Memory B cell (primary cell): ENCODE measurements around the gene MAT1A.
"Not testable (repeated sequence)": the region's sequence is repeated elsewhere in the genome, so short reads cannot be mapped to it uniquely, and the experiment has no call there.

Experiments
- ATAC-seq: fragments of 150-1000 bp; cut with Tn5 transposase; 2 replicates; pipeline ENCODE4 v1.10.0; 2021; ENCODE audit warnings: low read depth, mild to moderate bottlenecking, moderate library complexity
- DNase-seq, 2 donors: peaks; one replicate each; pipeline ENCODE4 v3.0.0; 2022; ENCODE audit warnings: low spot score in 2 of 2
- H3K27ac Mint-ChIP-seq: one replicate; pipeline ENCODE4 v1.8.0; 2022; ENCODE audit warnings: mild to moderate bottlenecking, moderate library complexity, mixed read lengths
- H3K27me3 Mint-ChIP-seq: one replicate; pipeline ENCODE4 v1.8.0; 2022; ENCODE audit warnings: mixed read lengths
- H3K36me3 Mint-ChIP-seq: one replicate; pipeline ENCODE4 v1.8.0; 2022; ENCODE audit warnings: mild to moderate bottlenecking, mixed read lengths
- H3K4me1 Mint-ChIP-seq: one replicate; pipeline ENCODE4 v1.8.0; 2022; ENCODE audit warnings: mixed read lengths
- H3K4me3 Mint-ChIP-seq: one replicate; pipeline ENCODE4 v1.8.0; 2022; ENCODE audit warnings: mild to moderate bottlenecking, moderate library complexity, mixed read lengths
- H3K9me3 Mint-ChIP-seq: one replicate; pipeline ENCODE4 v1.8.0; 2022; ENCODE audit warnings: mixed read lengths

MAT1A gene

DNA sequence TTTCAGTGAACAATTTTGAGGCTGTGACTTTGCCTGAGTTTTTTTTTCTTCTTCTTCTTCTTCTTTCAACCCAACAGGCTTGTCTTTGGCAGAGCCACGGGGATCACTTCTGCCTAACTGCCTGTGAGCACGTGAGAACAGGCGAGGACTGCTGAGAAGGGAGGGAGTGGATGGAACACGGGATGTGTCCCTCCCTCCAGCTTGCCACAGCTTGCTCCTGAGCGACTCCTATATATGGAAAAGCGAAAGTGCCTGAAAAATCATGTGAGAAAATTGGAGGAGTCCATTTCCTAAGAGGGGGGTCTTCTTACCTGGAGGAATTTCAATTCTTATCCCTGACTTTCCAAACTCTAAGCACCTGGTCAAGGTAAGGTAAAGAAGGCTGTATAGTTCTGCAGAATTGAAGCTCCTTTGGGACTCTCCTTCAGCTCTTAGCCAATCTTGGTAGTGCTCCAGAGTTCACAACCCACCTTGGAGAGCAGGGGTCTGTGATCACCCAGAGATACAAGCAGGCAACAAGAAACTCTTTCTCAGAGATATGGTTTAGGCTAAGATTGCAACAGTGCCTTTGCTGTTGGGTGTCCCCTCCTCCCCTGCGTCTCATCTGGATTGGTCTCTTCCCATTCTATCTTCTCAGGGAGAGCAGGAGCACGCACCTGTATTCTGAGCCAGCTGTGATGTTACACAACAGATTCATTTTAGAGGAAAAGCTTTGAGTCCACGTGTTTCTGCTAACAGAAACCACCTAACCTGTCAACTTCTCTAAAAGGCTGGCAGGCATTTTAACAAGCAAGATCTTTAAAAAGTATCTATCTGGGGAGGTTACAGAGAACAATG is at the start of gene MAT1A:
Gene MAT1A, minus strand, starts transcription at position 208 of the 837 bp plus-strand sequence. CDS start 235 bp downstream, outside the sequence.
- Mint-ChIP-seq H3K9me3 (no peaks in the 10 kb centered on the region), H3K4me1 (no peaks in the 10 kb centered on the region), H3K27me3 (peaks cover 15% of the 10 kb centered on the region), H3K27ac (no peak within 1 kb of the TSS), H3K4me3 (no peak within 1 kb of the TSS), H3K36me3 (no peaks in the 10 kb centered on the region)
- no peak for ATAC-seq
- no peak for DNase-seq

DNA sequence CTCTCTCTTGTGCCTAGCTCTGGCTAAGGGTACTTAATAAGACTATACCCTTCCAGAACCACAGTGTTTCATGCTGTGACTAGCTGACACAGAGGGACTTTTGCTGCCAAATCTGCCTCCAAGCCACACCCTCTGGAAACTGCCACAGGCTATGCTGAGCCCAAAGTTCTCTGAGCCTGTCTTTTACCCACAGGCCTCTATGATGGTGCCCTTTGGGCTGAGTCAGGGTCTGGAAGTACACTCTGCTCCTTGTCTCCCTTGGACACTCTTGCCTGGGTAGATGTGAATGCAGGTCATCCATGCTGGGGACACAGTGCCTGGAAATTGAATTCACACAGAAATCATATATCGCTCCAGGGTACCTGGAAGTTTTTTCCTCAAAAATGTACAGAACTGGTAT is 44.5 kb upstream of the MAT1A start:
- ATAC-seq = no peak

DNA sequence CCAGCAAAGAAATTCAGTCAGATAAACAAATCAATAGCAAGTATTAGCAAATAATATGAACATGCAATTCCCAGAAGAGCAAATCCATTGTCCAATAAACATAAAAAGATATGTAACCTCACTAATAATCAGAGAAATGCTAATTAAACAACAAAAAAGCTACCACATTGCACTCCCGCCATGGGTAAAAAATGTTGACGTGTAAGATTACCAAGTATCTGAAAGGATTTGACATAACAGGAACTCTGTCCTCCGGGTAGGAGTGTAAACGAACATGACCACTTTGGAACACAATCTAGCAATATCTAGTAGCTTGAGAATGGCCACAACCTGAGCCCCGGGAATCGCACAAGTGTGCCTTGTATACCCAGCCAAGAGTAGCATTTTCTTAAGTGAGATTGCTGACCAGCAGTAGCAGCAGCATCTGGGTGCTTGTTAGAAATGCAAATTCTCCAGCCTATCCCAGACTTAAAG is 35.5 kb upstream of the MAT1A start:
- Mint-ChIP-seq H3K4me1 (no peaks in the 10 kb centered on the region), H3K9me3 (no peaks in the 10 kb centered on the region), H3K4me3 (no peak overlapping the region), H3K36me3 (no peaks in the 10 kb centered on the region), H3K27me3 (peaks cover 3% of the 10 kb centered on the region), H3K27ac (no peak overlapping the region)
- DNase-seq = no peak
- no peak for ATAC-seq

More for the DNA sequence above, 44.5 kb upstream of the MAT1A start:
- Mint-ChIP-seq H3K4me3 (no peak overlapping the region), H3K9me3 (no peaks in the 10 kb centered on the region), H3K4me1 (no peaks in the 10 kb centered on the region), H3K36me3 (no peaks in the 10 kb centered on the region), H3K27ac (no peak overlapping the region), H3K27me3 (peaks cover 1% of the 10 kb centered on the region)
- DNase-seq = no peak

DNA sequence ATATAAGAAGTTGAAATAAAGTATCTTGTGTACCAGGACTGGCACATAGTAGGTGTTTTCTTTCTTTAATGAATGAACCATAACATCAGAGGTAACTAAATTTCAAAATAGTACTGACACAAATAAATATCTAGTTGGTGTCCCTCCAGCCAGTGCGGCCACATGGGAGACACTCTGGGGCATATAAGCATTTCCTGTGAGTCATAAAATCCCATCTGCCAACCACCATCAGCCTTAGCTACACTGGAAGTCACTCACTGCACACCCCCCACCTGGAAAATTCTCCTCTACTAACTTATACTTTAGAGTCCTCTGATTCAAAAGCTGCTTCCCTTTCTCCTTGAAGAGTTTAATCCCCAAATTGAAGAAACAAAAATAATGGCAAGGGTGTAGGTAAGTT is 34.6 kb upstream of the MAT1A start:
- no peaks in the 10 kb centered on the region for H3K9me3 Mint-ChIP-seq
- H3K27ac Mint-ChIP-seq = no peak overlapping the region
- no peaks in the 10 kb centered on the region for H3K4me1 Mint-ChIP-seq
- ATAC-seq = no peak
- DNase-seq = no peak
- H3K4me3 Mint-ChIP-seq = no peak overlapping the region
- no peaks in the 10 kb centered on the region for H3K36me3 Mint-ChIP-seq
- H3K27me3 Mint-ChIP-seq = peaks cover 3% of the 10 kb centered on the region

DNA sequence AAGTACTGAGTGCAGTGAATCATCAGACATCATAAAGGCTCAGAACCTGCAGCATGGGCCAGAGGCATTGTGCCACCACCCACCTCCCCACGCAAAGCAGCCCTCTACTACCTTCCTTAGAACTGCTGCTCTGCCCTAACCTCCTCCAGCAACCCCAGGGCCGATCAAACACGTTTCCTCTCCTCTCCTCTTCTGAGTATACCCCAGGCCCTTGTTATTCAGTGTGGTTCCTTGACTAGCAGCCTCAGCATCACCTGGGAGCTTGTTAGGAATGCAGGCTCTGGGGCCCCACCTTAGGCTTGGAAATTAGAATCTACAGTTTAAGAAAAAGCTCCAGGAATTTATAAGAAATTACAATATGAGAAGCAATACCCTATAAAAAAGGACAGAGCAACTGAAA is 33.9 kb upstream of the MAT1A start:
- H3K4me3 Mint-ChIP-seq = no peak overlapping the region
- H3K9me3 Mint-ChIP-seq = no peaks in the 10 kb centered on the region
- DNase-seq (no peak), ATAC-seq (no peak)
- H3K27ac Mint-ChIP-seq = no peak overlapping the region
- no peaks in the 10 kb centered on the region for H3K4me1 Mint-ChIP-seq
- no peaks in the 10 kb centered on the region for H3K36me3 Mint-ChIP-seq
- H3K27me3 Mint-ChIP-seq = peaks cover 3% of the 10 kb centered on the region

DNA sequence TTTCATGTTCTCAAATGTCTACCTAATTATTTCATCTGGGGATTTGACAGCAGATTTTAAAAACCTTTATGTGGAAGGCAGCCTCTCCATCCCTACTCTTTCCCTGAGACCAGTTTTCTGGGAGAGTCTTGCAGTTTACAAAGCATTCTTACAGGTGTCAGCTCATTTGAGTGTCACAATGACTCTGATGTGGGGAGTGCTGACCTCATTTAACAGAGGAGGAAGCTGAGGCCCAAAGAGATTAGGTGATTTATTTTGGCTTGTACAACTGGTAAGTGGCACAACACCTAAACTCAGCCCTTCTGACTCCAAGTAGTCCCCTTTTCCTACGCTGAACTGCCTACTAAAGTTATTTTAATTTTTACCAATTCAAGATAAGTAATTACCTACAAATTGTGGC is 33.3 kb upstream of the MAT1A start:
- Mint-ChIP-seq H3K27ac (no peak overlapping the region), H3K4me3 (no peak overlapping the region), H3K36me3 (no peaks in the 10 kb centered on the region), H3K9me3 (no peaks in the 10 kb centered on the region), H3K4me1 (no peaks in the 10 kb centered on the region), H3K27me3 (peaks cover 3% of the 10 kb centered on the region)
- ATAC-seq (no peak), DNase-seq (no peak)

DNA sequence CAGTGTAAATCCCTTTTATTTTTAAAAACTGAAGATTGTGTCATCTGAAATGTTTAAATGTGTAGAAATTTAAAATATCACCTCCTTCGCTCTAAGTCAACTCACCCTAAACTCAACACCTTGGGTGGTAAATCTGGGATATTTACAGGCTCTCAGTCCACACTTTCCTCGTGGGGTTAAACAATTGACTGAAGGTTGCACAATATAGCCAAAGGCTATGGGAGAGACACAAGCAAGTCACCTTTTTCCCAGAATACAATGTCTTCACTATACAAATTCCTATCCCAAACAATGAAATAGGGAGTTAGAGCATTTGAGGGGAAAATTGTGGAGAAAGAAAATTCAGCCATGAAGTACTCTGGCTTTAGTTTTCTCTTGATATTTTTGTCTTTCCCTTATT is 32.7 kb upstream of the MAT1A start:
- Mint-ChIP-seq H3K27ac (no peak overlapping the region), H3K9me3 (no peaks in the 10 kb centered on the region), H3K4me3 (no peak overlapping the region), H3K36me3 (no peaks in the 10 kb centered on the region), H3K27me3 (peaks cover 3% of the 10 kb centered on the region), H3K4me1 (no peaks in the 10 kb centered on the region)
- no peak for DNase-seq
- ATAC-seq = no peak

DNA sequence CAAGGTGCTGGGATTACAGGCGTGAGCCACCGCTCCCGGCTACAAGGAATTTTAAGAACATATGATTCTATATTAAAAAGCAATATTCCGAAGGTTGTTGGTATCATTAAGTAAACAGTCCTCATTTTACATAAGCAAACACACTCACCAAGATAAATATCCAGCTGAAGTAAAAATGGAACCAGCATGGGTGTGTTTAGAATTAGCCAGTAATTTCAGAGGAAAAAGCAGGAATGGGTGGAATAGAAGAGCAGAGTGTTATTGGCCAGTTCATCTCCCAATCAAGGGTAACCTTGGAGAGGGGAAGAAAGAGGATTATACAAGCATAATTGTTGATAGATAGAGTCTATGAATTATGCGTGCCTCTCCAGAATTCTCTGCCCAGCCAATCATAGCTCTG is 31.7 kb upstream of the MAT1A start:
- DNase-seq (no peak), ATAC-seq (no peak)
- peaks cover 3% of the 10 kb centered on the region for H3K27me3 Mint-ChIP-seq
- no peaks in the 10 kb centered on the region for H3K4me1 Mint-ChIP-seq
- no peaks in the 10 kb centered on the region for H3K9me3 Mint-ChIP-seq
- H3K27ac Mint-ChIP-seq = no peak overlapping the region
- no peak overlapping the region for H3K4me3 Mint-ChIP-seq
- H3K36me3 Mint-ChIP-seq = no peaks in the 10 kb centered on the region

DNA sequence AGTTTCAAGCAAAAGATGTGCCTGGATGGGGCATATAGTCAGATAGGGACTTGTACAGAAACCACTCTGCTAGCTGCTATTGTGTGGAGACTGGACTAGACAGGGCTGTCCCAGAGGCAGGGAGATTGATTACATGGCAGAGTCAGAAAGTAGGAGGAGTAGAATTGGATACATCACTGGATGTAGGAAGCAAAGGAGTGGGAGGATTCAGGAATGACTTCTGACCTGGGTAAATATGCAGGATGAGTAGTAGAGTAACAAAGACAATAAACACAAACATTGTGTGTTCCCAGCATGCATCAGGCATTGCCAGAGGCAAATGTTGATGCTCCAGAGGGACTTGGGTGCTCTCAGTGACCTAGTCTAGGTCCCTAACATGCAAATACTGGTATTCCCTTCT is 30.9 kb upstream of the MAT1A start:
- no peak overlapping the region for H3K27ac Mint-ChIP-seq
- ATAC-seq (no peak), DNase-seq (no peak)
- peaks cover 3% of the 10 kb centered on the region for H3K27me3 Mint-ChIP-seq
- H3K36me3 Mint-ChIP-seq = no peaks in the 10 kb centered on the region
- no peaks in the 10 kb centered on the region for H3K4me1 Mint-ChIP-seq
- no peak overlapping the region for H3K4me3 Mint-ChIP-seq
- H3K9me3 Mint-ChIP-seq = no peaks in the 10 kb centered on the region

DNA sequence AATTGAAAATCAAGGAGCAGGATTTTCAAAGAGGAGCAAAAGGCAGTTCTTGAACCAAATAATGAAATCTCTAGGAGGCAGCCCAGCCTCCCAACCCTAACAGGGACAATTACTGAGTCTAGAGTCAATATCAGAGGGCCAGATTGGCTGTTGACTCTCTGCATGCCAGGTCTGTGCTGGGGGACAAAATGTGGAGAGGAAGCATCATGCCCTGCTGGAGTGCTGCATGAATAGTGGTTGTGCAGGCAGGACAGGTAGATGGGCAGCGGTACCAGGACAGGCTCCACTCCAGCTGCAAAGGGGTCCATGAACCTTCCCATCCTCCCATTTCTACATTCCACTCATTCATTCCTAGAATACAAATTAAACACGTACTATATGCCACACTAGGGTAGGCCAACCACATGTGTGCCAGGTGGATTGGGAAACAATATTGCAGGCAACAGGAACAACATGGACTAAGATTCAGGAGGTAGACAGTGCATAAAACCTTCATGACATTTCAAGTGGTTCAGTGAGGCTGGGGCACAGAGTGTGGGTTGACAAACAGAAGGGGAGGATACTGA is 30.4 kb upstream of the MAT1A start:
- ATAC-seq (no peak), DNase-seq (no peak)

DNA sequence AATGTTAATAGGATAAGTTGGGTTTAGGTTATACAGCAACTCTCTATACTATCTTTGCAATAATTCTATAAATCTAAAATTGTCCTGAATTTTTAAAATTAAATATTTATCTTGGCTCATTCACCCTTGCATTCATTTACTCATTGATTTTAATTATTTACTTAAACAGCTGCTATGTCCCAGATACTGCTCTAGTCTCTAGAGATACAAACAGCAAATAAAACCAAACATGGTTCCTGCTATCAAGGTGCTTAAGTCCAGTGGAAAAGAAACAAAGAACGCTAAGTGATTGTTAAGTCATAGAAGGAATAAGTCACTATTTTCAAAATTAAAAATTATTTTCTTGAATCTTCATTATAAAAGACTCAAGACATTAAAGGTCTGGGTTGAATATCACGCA is 29.9 kb upstream of the MAT1A start:
- H3K27me3 Mint-ChIP-seq = peaks cover 3% of the 10 kb centered on the region
- H3K4me1 Mint-ChIP-seq = no peaks in the 10 kb centered on the region
- H3K4me3 Mint-ChIP-seq = no peak overlapping the region
- no peaks in the 10 kb centered on the region for H3K36me3 Mint-ChIP-seq
- no peak overlapping the region for H3K27ac Mint-ChIP-seq
- no peak for ATAC-seq
- DNase-seq = no peak
- H3K9me3 Mint-ChIP-seq = no peaks in the 10 kb centered on the region

More for the DNA sequence above, 30.4 kb upstream of the MAT1A start:
- no peak overlapping the region for H3K27ac Mint-ChIP-seq
- no peaks in the 10 kb centered on the region for H3K4me1 Mint-ChIP-seq
- peaks cover 3% of the 10 kb centered on the region for H3K27me3 Mint-ChIP-seq
- no peaks in the 10 kb centered on the region for H3K9me3 Mint-ChIP-seq
- H3K36me3 Mint-ChIP-seq = no peaks in the 10 kb centered on the region
- H3K4me3 Mint-ChIP-seq = no peak overlapping the region

DNA sequence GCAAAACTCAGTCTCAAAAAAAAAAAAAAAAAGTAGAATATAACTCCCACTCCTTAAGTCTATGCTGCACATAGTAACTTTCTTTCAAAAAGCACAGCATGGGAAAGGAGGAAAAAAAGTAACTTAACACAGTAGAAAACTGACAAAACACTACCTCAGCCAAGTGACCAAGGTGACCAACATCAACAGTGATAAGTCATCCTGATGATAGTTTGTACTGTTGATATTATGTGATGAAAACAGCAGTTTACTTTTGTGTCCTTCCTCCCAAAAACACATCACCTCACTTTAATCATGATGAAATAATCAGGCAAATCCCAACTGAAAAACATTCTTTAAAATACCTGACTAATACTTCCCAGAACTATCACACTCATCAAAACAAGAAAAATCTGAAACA is 29.3 kb upstream of the MAT1A start:
- H3K27ac Mint-ChIP-seq = no peak overlapping the region
- no peak overlapping the region for H3K4me3 Mint-ChIP-seq
- DNase-seq = no peak
- H3K9me3 Mint-ChIP-seq = no peaks in the 10 kb centered on the region
- no peaks in the 10 kb centered on the region for H3K4me1 Mint-ChIP-seq
- peaks cover 3% of the 10 kb centered on the region for H3K27me3 Mint-ChIP-seq
- H3K36me3 Mint-ChIP-seq = no peaks in the 10 kb centered on the region
- no peak for ATAC-seq

DNA sequence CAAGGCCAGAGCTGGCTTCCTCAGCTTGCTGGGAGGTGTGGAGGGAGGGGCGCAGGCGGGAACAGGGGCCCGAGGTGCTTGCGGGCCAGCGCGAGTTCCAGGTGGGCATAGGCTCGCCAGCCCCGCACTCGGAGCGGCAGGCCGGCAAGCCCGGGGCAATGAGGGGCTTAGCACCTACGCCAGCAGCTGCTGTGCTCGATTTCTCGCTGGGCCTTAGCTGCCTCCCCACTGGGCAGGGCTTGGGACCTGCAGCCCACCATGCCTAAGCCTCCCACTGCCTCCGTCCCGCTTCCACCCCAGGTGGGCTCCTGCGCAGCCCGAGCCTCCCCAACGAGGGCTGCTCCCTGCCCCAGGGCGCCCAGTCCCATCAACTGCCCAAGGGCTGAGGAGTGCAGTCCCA is 25.9 kb upstream of the MAT1A start:
- Mint-ChIP-seq H3K27ac (no peak overlapping the region), H3K4me1 (peaks cover 2% of the 10 kb centered on the region), H3K36me3 (no peaks in the 10 kb centered on the region), H3K9me3 (no peaks in the 10 kb centered on the region), H3K4me3 (no peak overlapping the region), H3K27me3 (peaks cover 3% of the 10 kb centered on the region)
- DNase-seq = no peak
- ATAC-seq = no peak

DNA sequence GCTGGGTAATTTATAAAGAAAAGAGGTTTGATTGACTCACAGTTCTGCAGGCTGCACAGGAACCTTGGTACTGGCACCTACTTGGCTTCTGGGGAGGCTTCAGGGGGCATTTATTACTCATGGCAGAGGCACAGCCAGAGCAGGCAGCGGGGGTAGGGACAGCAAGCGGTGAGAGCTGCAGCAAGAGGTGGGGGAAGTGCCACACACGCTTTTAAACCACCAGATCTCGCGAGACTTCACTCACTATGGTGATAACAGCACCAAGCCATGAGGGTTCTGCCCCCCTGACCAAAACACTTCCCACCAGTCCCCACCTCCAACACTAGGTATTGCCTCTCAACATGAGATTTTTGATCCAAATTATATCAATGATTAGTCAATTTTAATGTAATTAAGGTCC is 24.1 kb upstream of the MAT1A start:
- no peaks in the 10 kb centered on the region for H3K9me3 Mint-ChIP-seq
- H3K27ac Mint-ChIP-seq = no peak overlapping the region
- no peaks in the 10 kb centered on the region for H3K36me3 Mint-ChIP-seq
- DNase-seq (no peak), ATAC-seq (no peak)
- no peaks in the 10 kb centered on the region for H3K27me3 Mint-ChIP-seq
- no peak overlapping the region for H3K4me3 Mint-ChIP-seq
- peaks cover 2% of the 10 kb centered on the region for H3K4me1 Mint-ChIP-seq

DNA sequence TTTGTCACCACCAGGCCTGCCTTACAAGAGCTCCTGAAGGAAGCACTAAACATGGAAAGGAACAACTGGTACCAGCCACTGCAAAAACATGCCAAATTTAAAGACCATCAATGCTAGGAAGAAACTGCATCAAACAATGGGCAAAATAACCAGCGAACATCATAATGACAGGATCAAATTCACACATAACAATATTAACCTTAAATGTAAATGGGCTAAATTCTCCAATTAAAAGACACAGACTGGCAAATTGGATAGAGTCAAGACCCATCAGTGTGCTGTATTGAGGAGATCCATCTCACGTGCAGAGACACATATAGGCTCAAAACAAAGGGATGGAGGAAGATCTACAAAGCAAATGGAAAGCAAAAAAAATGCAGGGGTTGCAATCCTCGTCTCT is 16.5 kb upstream of the MAT1A start:
- not testable (repeated sequence) for H3K4me3 Mint-ChIP-seq, H3K9me3 Mint-ChIP-seq, DNase-seq, H3K36me3 Mint-ChIP-seq, ATAC-seq, H3K27ac Mint-ChIP-seq, H3K27me3 Mint-ChIP-seq, H3K4me1 Mint-ChIP-seq
